GM12878 (cell line): Measurements from ENCODE around the gene PINK1. TPM values are rescaled to one million over a fixed set of nuclear protein-coding genes. Genes with fewer than 3 reads are reported as not detected.

Experiments used
- ATAC-seq: fragments of 200-7000 bp; cut with Tn5 transposase; 3 replicates; pipeline ENCODE4 v1.9.1; 2020; ENCODE audit warnings: mild to moderate bottlenecking, moderate library complexity
- BruUV-seq: library from RNA; stranded (reverse); fragments of 400-500 nt; replicated peaks from 2 replicates; lab custom pipeline; 2021; lab: Mats Ljungman, UMichigan
- CTCF ChIA-PET: fragments of 300-600 bp; sonication (Branson Sonifier 250); formaldehyde crosslinking; extraction: SDS; loops from one replicate; lab custom pipeline; 2021; ENCODE audit warnings: inconsistent platforms; lab: Yijun Ruan, JAX
- POLR2A ChIA-PET: fragments of 350-600 bp; formaldehyde crosslinking; extraction: SDS; loops from one replicate; lab custom pipeline; 2021; ENCODE audit warnings: inconsistent platforms; lab: Charles Lee
- RAD21 ChIA-PET: fragments of 300-600 bp; sonication (Branson Sonifier 250); formaldehyde crosslinking; loops from one replicate; lab custom pipeline; 2023; ENCODE audit warnings: antibody characterized with exemption; ENCODE audit not compliant: unreplicated experiment; lab: Charles Lee
- SMC1A ChIA-PET: fragments of 300-600 bp; sonication (Branson Sonifier 250); formaldehyde crosslinking; loops from one replicate; lab custom pipeline; 2023; ENCODE audit not compliant: unreplicated experiment, uncharacterized antibody; lab: Charles Lee
- DNase-seq: peaks from one replicate; pipeline ENCODE4 v3.0.0-alpha.2; 2011; ENCODE audit warnings: low read depth, low spot score
- FAIRE-seq: peaks from 3 replicates; lab custom pipeline; 2011; peaks lifted over from hg19 to GRCh38; lab: Jason Lieb, UNC
- H2AFZ ChIP-seq: 2 replicates; pipeline ENCODE4 v1.6.0; 2011; ENCODE audit warnings: low read depth, low read length, control low read depth; ENCODE audit not compliant: control insufficient read depth
- H3K27ac ChIP-seq: 2 replicates; pipeline ENCODE4 v1.5.1; 2011; ENCODE audit warnings: control low read depth; ENCODE audit not compliant: control insufficient read depth, insufficient read depth
- H3K27me3 ChIP-seq, 2 experiments: replicated peaks in 1 of 2; 2 replicates each; pipeline versions ENCODE4 v1.6.0 to v1.6.1; 2011; ENCODE audit warnings: low read length in 1 of 2; ENCODE audit not compliant: control insufficient read depth in 2 of 2, insufficient read depth in 2 of 2
- H3K36me3 ChIP-seq, 2 experiments: 2 replicates each; pipeline ENCODE4 v1.5.1; 2011; ENCODE audit warnings: low read length in 1 of 2; ENCODE audit not compliant: control insufficient read depth in 2 of 2, insufficient read depth in 2 of 2
- H3K4me1 ChIP-seq: 2 replicates; pipeline ENCODE4 v1.6.1; 2011; ENCODE audit warnings: mild to moderate bottlenecking, low read length, moderate library complexity, mixed read lengths; ENCODE audit not compliant: control insufficient read depth, insufficient read depth
- H3K4me2 ChIP-seq: 2 replicates; pipeline ENCODE4 v1.6.0; 2011; ENCODE audit warnings: control low read depth; ENCODE audit not compliant: control insufficient read depth, insufficient read depth
- H3K4me3 ChIP-seq: fragments of 200-600 bp; sonication (generic); 2 replicates; pipeline ENCODE4 v1.5.1; 2016
- H3K79me2 ChIP-seq: 2 replicates; pipeline ENCODE4 v1.6.0; 2011; ENCODE audit warnings: low read length; ENCODE audit not compliant: control insufficient read depth, insufficient read depth
- H3K9ac ChIP-seq: 2 replicates; pipeline ENCODE4 v1.8.0; 2011; ENCODE audit warnings: low read length, control low read depth, mixed read lengths; ENCODE audit not compliant: control insufficient read depth, insufficient read depth
- H3K9me3 ChIP-seq: replicated peaks from 3 replicates; pipeline ENCODE4 v1.5.1; 2011; ENCODE audit warnings: mild to moderate bottlenecking, low read length; ENCODE audit not compliant: control insufficient read depth, insufficient read depth
- H4K20me1 ChIP-seq: 2 replicates; pipeline ENCODE4 v1.6.0; 2011; ENCODE audit not compliant: control insufficient read depth, insufficient read depth
- CREB1 ChIP-seq: IDR thresholded peaks from 2 replicates; pipeline ENCODE4 v1.6.1; 2012; ENCODE audit warnings: low read depth, mild to moderate bottlenecking, inconsistent platforms
- HSF1 ChIP-seq: fragments of 150-350 bp; IDR thresholded peaks from 2 replicates; pipeline ENCODE4 v1.6.1; 2014; ENCODE audit warnings: mild to moderate bottlenecking, low read depth, low read length
- JUND ChIP-seq: IDR thresholded peaks from 2 replicates; pipeline ENCODE4 v1.6.1; 2012; ENCODE audit warnings: low read depth, mild to moderate bottlenecking, low read length, improper control_type of control experiment, moderate library complexity
- KAT2A ChIP-seq: conservative IDR thresholded peaks from 2 replicates; pipeline ENCODE4 v1.6.1; 2011; ENCODE audit warnings: low read depth, low read length; ENCODE audit not compliant: control insufficient read depth
- MYB ChIP-seq: fragments of 150-350 bp; IDR thresholded peaks from 2 replicates; pipeline ENCODE4 v1.6.1; 2014; ENCODE audit warnings: mild to moderate bottlenecking, low read depth, low read length, borderline replicate concordance
- PAX5 ChIP-seq: IDR thresholded peaks from 2 replicates; pipeline ENCODE4 v1.6.1; 2011; ENCODE audit warnings: low read depth, low read length, borderline replicate concordance
- RELA ChIP-seq: fragments of 450-650 bp; IDR thresholded peaks from 2 replicates; pipeline ENCODE4 v1.8.0; 2014; ENCODE audit warnings: borderline replicate concordance; ENCODE audit not compliant: partially characterized antibody
- SPI1 ChIP-seq: IDR thresholded peaks from 2 replicates; pipeline ENCODE4 v1.6.1; 2011; ENCODE audit warnings: low read depth, mild to moderate bottlenecking, low read length, moderate library complexity, borderline replicate concordance; ENCODE audit not compliant: insufficient read depth
- WGBS: methylation state at CpG from one replicate; pipeline ENCODE4 v1.1.6; 2016; ENCODE audit warnings: low lambda C conversion rate; ENCODE audit not compliant: insufficient replicate concordance, insufficient coverage; ENCODE audit errors: missing lambda C conversion rate; 5-methylcytosine and 5-hydroxymethylcytosine counted together
- in situ Hi-C: fragments of 300-500 bp; cut with MboI; formaldehyde crosslinking; loops from 9 replicates; pipeline ENCODE4 v1.14.3; 2018; ENCODE audit warnings: mixed read lengths
- intact Hi-C: fragments of 100-400 bp; cut with micrococcal nuclease; formaldehyde crosslinking; loops from one replicate; pipeline ENCODE4 v1.14.2; 2022; ENCODE audit not compliant: unreplicated experiment
- polyA plus RNA-seq, 11 experiments: library from polyadenylated mRNA; depleted of rRNA in 4 of 11; unstranded in 6 of 11; stranded (reverse) in 5 of 11; fragments of >200 nt; fragmentation: Nextera tagmentation in 4 of 11; fragmentation: Illumina TruSeq in 1 of 11; extraction: Ambion mirVana in 4 of 11; extraction: Trizol in 1 of 11; gene quantifications; 1 replicate in 1 of 11; 2 replicates in 10 of 11; pipeline versions ENCODE4 v1.2.1 to v1.2.3, GENCODE V29; 2011 to 2016; ENCODE audit warnings: inconsistent platforms in 2 of 11, missing spikeins in 2 of 11, low read depth in 1 of 11
- total RNA-seq, 4 experiments: library from RNA; depleted of rRNA in 3 of 4; stranded (reverse); fragments of >200 nt in 3 of 4; fragmentation: Illumina TruSeq in 1 of 4; extraction: Trizol in 1 of 4; gene quantifications; 2 replicates each; pipeline versions ENCODE4 v1.2.1 to v1.2.3, GENCODE V29; 2013 to 2021

The PINK1 gene
- total and polyA plus RNA-seq, 10 of the 15 experiments (the other 5 are each of a cell fraction or from before 2014, with no cell fraction given) = 0.42 to 4.4 (median 1.9) TPM; not detected in 1

GRCh38 chr1:20609541-20609940 lies 23.7 kb upstream of the PINK1 start:
- H3K4me3 ChIP-seq = no peak overlapping the region
- SMC1A ChIA-PET = no interaction called here
- H2AFZ ChIP-seq = no peak overlapping the region
- TF ChIP-seq KAT2A (no peak), PAX5 (no peak)
- no TSS peak for BruUV-seq
- no peaks in the 10 kb centered on the region for H3K36me3 ChIP-seq
- no peaks in the 10 kb centered on the region for H3K79me2 ChIP-seq
- FAIRE-seq = no peak
- intact Hi-C loops = no loop called here
- H4K20me1 ChIP-seq = no peaks in the 10 kb centered on the region
- H3K27me3 ChIP-seq = no peaks in the 10 kb centered on the region
- WGBS = 48% methylated on average over 6 of the region's 6 CpGs
- POLR2A ChIA-PET = no interaction called here
- RAD21 ChIA-PET = no interaction called here
- in situ Hi-C loops = no loop called here
- no peak overlapping the region for H3K4me2 ChIP-seq
- CTCF ChIA-PET = no interaction called here
- H3K9me3 ChIP-seq = no peaks in the 10 kb centered on the region
- H3K27ac ChIP-seq = no peak overlapping the region
- no peak overlapping the region for H3K9ac ChIP-seq
- no peaks in the 10 kb centered on the region for H3K4me1 ChIP-seq
- no peak for DNase-seq
- ATAC-seq = no peak

- Histone ChIP-seq H3K4me2 (no peak overlapping the region), H3K27me3 (no peaks in the 10 kb centered on the region), H4K20me1 (no peaks in the 10 kb centered on the region), H3K4me3 (no peak overlapping the region), H3K9ac (no peak overlapping the region), H3K4me1 (no peaks in the 10 kb centered on the region), H2AFZ (no peak overlapping the region), H3K9me3 (no peaks in the 10 kb centered on the region), H3K36me3 (no peaks in the 10 kb centered on the region), H3K27ac (no peak overlapping the region), H3K79me2 (no peaks in the 10 kb centered on the region)
- CTCF ChIA-PET = no interaction called here
- FAIRE-seq = no peak
- intact Hi-C loops (no loop called here), in situ Hi-C loops (no loop called here)
- BruUV-seq = no TSS peak
- SMC1A ChIA-PET = no interaction called here
- no peak for DNase-seq
- no peak for ATAC-seq
- TF ChIP-seq RELA (no peak), SPI1 (no peak), CREB1 (no peak), HSF1 (no peak), PAX5 (peak; percentile 66; the same call in 1 of the 2 replicates), MYB (no peak), JUND (no peak)
- RAD21 ChIA-PET = no interaction called here
- 70% methylated on average over 2 of the region's 2 CpGs for WGBS
- POLR2A ChIA-PET = no interaction called here
Observed at GRCh38 chr1:20610970-20611369, 22.3 kb upstream of the PINK1 start.
